HG03520 (cell line): ENCODE results near the gene PDE11A.

Experiments used
- ATAC-seq: cut with Tn5 transposase; IDR thresholded peaks from one replicate; pipeline ENCODE4 v1.9.1; 2021; ENCODE audit warnings: mild to moderate bottlenecking, moderate library complexity; ENCODE audit not compliant: unreplicated experiment

The PDE11A gene

GRCh38 chr2:177586154-177586553 is 486.4 kb downstream of the PDE11A start:
- ATAC-seq: no peak

- no peak for ATAC-seq
These were observed 487.2 kb downstream of the PDE11A start for GRCh38 chr2:177585234-177585863.

- no peak for ATAC-seq
These were observed 488.4 kb downstream of the PDE11A start for GRCh38 chr2:177584030-177584692.

- no peak for ATAC-seq
These were observed 490.6 kb downstream of the PDE11A start for GRCh38 chr2:177582000-177582399.

- no peak for ATAC-seq
These were observed 493.0 kb downstream of the PDE11A start for GRCh38 chr2:177579486-177580036.

GRCh38 chr2:177578454-177578853 is 494.1 kb downstream of the PDE11A start:
- ATAC-seq: no peak

GRCh38 chr2:177577075-177577474 is 495.5 kb downstream of the PDE11A start:
- no peak for ATAC-seq

- ATAC-seq: no peak
These were observed 497.2 kb downstream of the PDE11A start for GRCh38 chr2:177575358-177575757.

GRCh38 chr2:177574356-177574755 is 498.2 kb downstream of the PDE11A start:
- no peak for ATAC-seq
